Islet of Langerhans (tissue), 1 donor: Measurements from ENCODE around the gene MYBPC2.

ENCODE experiments used
- FAIRE-seq: peaks from one replicate; lab custom pipeline; 2011; peaks lifted over from hg19 to GRCh38; lab: Jason Lieb, UNC

Gene MYBPC2

GRCh38 chr19:50410109-50410508 is 22.6 kb upstream of the MYBPC2 start:
- no peak for FAIRE-seq

- no peak for FAIRE-seq
Observed at GRCh38 chr19:50412419-50412818, 20.3 kb upstream of the MYBPC2 start.

GRCh38 chr19:50413096-50413495 is 19.6 kb upstream of the MYBPC2 start:
- FAIRE-seq, result no peak

GRCh38 chr19:50413531-50413930 is 19.2 kb upstream of the MYBPC2 start:
- FAIRE-seq, result no peak

GRCh38 chr19:50414864-50415660 is 17.6 kb upstream of the MYBPC2 start:
- no peak for FAIRE-seq

- FAIRE-seq, result no peak
Observed at GRCh38 chr19:50415661-50416033, 17.0 kb upstream of the MYBPC2 start.

- FAIRE-seq, result no peak
Observed at GRCh38 chr19:50416034-50416977, 16.4 kb upstream of the MYBPC2 start.

GRCh38 chr19:50417111-50418081 is 15.3 kb upstream of the MYBPC2 start:
- no peak for FAIRE-seq

- no peak for FAIRE-seq
Observed at GRCh38 chr19:50418176-50419021, 14.3 kb upstream of the MYBPC2 start, which contains the start of gene SPIB. Gene SPIB (plus strand): TSS chr19:50418938. CDS start chr19:50418963, 25 bp downstream.

- FAIRE-seq, result no peak
Observed at GRCh38 chr19:50419022-50419579, 13.6 kb upstream of the MYBPC2 start.

- FAIRE-seq, result no peak
Observed at GRCh38 chr19:50419580-50420035, 13.1 kb upstream of the MYBPC2 start.

- no peak for FAIRE-seq
Observed at GRCh38 chr19:50420127-50420526, 12.6 kb upstream of the MYBPC2 start.

- FAIRE-seq, result no peak
Observed at GRCh38 chr19:50420808-50421207, 11.9 kb upstream of the MYBPC2 start.

- no peak for FAIRE-seq
Observed at GRCh38 chr19:50422397-50423278, 10.1 kb upstream of the MYBPC2 start.

GRCh38 chr19:50423279-50424113 is 9.2 kb upstream of the MYBPC2 start:
- no peak for FAIRE-seq

- FAIRE-seq, result no peak
Observed at GRCh38 chr19:50425581-50425980, 7.1 kb upstream of the MYBPC2 start.

- FAIRE-seq, result no peak
Observed at GRCh38 chr19:50427318-50427925, 5.3 kb upstream of the MYBPC2 start.

GRCh38 chr19:50427997-50428425 is 4.7 kb upstream of the MYBPC2 start:
- FAIRE-seq, result no peak
